Endothelial cell of umbilical vein (primary cell): Measurements from ENCODE around the gene KHSRP.

Source experiments
- MYC ChIP-seq: IDR thresholded peaks from one replicate; pipeline ENCODE4 v1.6.1; 2011; ENCODE audit warnings: mild to moderate bottlenecking, low read depth, low read length
- TF ChIP-seq, protein P1 (sequence below), 2 donors: IDR thresholded peaks; 1 replicate in 1 of 2; 2 replicates in 1 of 2; pipeline ENCODE4 v1.5.1; 2011; ENCODE audit warnings: low read length in 2 of 2, mild to moderate bottlenecking in 2 of 2, moderate library complexity in 2 of 2, control low read depth in 1 of 2, inconsistent platforms in 1 of 2, low read depth in 1 of 2; ENCODE audit not compliant: insufficient read depth in 1 of 2; ENCODE audit errors: extremely low read depth in 1 of 2

GRCh38 chr19:6378041-6378440 lies 46.6 kb downstream of the KHSRP start:
- TF ChIP-seq MYC: no peak
- TF ChIP-seq, protein P1, sequence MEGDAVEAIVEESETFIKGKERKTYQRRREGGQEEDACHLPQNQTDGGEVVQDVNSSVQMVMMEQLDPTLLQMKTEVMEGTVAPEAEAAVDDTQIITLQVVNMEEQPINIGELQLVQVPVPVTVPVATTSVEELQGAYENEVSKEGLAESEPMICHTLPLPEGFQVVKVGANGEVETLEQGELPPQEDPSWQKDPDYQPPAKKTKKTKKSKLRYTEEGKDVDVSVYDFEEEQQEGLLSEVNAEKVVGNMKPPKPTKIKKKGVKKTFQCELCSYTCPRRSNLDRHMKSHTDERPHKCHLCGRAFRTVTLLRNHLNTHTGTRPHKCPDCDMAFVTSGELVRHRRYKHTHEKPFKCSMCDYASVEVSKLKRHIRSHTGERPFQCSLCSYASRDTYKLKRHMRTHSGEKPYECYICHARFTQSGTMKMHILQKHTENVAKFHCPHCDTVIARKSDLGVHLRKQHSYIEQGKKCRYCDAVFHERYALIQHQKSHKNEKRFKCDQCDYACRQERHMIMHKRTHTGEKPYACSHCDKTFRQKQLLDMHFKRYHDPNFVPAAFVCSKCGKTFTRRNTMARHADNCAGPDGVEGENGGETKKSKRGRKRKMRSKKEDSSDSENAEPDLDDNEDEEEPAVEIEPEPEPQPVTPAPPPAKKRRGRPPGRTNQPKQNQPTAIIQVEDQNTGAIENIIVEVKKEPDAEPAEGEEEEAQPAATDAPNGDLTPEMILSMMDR (IDR thresholded peaks at IDR 0.05; ENCODE audit: extremely low read depth in 1 of 2, insufficient read depth in 1 of 2, low read depth in 1 of 2, low read length in 2 of 2): no peak
